Activated T-helper 1 cell treated with anti-CD3 and anti-CD28 coated beads, Interleukin-2, amount 50 U/mL, for 16 hours (primary cell): ENCODE measurements around the gene MYMX.
A peak's percentile ranks its signal among the peaks of the same experiment; 100 is the strongest.
"Not testable (repeated sequence)": the region's sequence is repeated elsewhere in the genome, so short reads cannot be mapped to it uniquely, and the experiment has no call there.

ENCODE experiments used
- DNase-seq, 2 donors: peaks; one replicate each; pipeline ENCODE4 v3.0.0-alpha.2; 2020; ENCODE audit warnings: low read depth in 1 of 2, low spot score in 1 of 2

The MYMX gene

DNA sequence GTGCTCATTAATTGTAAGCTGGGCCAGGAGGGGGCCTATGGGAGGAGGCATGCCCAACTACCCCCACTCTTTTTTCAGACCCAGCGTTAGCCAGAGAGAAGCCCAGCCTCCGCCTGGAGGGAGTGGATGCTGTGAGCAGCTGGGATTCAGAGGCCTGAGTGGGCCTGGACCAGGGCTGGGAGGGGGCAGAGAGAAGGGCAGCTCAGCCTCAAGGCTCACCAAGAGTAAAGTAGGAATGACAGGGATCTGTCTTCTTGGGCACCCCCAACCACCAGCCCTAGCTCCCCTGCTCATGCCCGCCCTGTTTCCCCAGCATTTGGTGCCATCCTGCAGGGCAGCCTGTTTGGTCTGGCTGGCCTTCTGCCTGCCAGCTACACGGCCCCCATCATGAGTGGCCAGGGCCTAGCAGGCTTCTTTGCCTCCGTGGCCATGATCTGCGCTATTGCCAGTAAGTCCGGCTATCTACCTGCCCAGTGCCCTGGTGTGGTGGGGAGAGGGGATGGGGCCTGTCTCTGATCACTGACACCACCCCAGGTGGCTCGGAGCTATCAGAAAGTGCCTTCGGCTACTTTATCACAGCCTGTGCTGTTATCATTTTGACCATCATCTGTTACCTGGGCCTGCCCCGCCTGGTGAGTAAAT is 13.4 kb downstream of the MYMX start:
- DNase-seq = no peak

DNA sequence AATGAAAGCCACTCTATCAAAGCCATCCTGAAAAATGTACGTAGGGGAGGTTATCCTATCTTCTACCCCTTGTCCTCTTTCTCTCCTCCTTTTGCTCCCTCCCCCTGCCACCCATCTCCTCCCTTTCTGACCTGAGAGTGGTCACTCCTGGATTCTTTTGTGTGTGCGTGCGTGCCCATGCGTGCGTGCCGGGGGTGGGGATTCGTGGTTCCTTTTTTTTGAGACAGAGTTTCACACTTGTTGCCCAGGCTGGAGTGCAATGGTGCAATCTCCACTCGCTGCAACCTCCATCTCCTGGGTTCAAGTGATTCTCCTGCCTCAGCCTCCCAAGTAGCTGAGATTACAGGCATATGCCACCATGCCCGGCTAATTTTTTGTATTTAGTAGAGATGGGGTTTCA is 14.7 kb downstream of the MYMX start:
- not testable (repeated sequence) for DNase-seq

DNA sequence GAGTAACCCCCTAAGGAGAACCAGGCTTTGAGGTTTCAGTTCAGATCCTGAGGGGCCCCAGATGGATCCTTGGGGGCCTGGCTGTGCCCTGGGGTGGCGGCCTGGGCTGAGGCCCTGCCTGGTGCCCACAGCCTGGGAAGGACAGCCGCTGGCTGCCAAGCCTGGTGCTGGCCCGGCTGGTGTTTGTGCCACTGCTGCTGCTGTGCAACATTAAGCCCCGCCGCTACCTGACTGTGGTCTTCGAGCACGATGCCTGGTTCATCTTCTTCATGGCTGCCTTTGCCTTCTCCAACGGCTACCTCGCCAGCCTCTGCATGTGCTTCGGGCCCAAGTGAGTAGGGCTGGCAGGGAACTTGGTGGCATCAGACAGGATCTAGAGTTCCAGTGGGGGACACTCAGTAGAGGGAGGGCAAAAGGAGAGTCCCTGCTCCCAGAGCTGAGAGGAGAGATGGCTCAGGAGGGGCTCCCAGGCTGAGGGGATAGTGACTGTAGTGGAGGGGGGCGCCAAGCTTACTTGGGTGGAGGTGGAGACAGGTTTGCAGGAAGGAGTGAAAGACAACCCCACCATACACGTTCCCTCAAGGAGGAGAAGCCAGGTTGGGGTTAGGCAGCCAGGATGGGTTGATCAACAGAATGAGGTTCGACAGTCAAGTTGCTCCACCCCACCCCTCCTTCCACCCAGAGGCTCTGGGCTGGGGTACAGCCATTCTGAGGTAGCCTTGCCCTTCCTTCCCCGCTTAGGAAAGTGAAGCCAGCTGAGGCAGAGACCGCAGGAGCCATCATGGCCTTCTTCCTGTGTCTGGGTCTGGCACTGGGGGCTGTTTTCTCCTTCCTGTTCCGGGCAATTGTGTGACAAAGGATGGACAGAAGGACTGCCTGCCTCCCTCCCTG is 16.2 kb downstream of the MYMX start:
- no peak for DNase-seq

DNA sequence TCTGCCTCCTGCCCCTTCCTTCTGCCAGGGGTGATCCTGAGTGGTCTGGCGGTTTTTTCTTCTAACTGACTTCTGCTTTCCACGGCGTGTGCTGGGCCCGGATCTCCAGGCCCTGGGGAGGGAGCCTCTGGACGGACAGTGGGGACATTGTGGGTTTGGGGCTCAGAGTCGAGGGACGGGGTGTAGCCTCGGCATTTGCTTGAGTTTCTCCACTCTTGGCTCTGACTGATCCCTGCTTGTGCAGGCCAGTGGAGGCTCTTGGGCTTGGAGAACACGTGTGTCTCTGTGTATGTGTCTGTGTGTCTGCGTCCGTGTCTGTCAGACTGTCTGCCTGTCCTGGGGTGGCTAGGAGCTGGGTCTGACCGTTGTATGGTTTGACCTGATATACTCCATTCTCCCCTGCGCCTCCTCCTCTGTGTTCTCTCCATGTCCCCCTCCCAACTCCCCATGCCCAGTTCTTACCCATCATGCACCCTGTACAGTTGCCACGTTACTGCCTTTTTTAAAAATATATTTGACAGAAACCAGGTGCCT is 16.9 kb downstream of the MYMX start:
- no peak for DNase-seq

GRCh38 chr6:44234101-44235025 is 17.6 kb downstream of the MYMX start:
- no peak for DNase-seq

- no peak for DNase-seq
These were observed 18.5 kb downstream of the MYMX start for GRCh38 chr6:44235269-44235668.

- no peak for DNase-seq
These were observed 19.3 kb downstream of the MYMX start for GRCh38 chr6:44235891-44236516.

- peak; percentile 29 to 31 for DNase-seq
These were observed 20.5 kb downstream of the MYMX start for GRCh38 chr6:44237021-44237812.

- DNase-seq = peak; percentile 60 to 72
These were observed 21.2 kb downstream of the MYMX start for GRCh38 chr6:44237813-44238433.

GRCh38 chr6:44238687-44239350 is 22.1 kb downstream of the MYMX start:
- DNase-seq = no peak

DNA sequence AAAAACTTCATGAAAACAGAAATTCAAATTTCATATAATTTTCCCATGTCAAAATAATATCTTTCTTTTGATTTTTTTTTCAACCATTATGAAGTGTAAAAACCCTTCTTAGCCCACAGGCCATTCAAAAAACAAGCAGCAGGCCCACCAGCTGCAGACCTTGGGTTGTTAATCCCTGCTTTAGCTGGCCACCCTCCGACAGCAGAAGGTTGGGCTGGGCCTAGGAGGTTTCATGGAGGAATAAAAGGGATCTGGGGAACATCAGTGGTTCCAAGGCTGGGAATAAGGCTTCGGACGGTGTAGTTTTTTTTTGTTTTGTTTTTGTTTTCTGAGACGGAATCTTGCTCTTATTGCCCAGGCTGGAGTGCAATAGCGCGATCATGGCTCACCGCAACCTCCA is 26.6 kb downstream of the MYMX start:
- DNase-seq = no peak

DNA sequence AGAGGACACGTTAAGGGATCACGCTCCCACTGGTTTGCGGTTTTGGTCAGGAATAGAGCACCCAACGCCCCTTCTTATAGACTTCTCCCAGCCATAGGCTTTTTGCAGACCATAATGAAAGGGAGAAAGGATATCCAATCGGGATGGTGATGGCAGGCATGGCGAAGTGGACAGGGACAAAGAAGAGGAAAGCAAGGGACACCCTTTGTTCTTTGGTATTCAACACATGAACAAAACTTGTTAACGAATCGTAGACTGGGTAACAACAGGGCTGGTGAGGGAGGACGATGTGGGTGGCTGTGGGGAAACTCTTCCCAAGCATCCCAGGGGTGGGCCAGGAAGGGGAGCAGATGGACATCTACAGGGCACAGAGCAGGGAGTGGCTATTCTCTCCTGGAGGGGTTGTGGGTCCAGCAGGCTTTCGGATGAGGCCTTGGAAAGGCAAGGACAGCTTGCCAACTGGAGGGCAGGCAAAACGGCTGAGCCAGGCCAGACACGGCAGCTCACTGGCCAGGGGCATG is 28.7 kb downstream of the MYMX start:
- DNase-seq = no peak

GRCh38 chr6:44245912-44246662 is 29.4 kb downstream of the MYMX start:
- DNase-seq = peak; percentile 66 to 77

DNA sequence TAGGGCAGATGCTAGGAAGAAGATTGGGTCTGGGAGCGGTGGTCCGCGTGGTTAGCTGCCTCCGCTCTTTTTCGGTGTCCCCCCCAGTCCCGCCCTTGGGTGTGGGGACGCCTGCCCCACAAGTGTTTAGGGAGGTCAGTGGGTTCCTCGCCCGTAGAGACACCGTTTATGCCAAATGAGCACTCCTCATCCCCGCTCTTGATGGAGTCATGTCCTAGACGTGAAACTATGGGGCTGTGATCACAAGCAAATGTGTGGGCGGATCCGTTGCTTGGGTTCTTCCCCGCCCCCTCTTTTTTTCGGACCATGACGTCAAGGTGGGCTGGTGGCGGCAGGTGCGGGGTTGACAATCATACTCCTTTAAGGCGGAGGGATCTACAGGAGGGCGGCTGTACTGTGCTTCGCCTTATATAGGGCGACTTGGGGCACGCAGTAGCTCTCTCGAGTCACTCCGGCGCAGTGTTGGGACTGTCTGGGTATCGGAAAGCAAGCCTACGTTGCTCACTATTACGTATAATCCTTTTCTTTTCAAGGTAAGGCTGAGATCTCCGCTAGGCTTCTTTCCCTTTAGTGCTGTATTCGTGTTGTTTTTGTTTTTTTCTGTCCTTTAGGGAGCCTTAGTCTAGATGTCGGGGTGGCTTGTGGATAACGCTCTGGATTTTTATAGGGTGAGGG is 30.1 kb downstream of the MYMX start, which contains the start of gene HSP90AB1:
Gene HSP90AB1 (plus strand): TSS at position 439 of the 675 bp plus-strand sequence. CDS start 1,529 bp downstream, outside the sequence.
- DNase-seq = peak; percentile 90 to 94

DNA sequence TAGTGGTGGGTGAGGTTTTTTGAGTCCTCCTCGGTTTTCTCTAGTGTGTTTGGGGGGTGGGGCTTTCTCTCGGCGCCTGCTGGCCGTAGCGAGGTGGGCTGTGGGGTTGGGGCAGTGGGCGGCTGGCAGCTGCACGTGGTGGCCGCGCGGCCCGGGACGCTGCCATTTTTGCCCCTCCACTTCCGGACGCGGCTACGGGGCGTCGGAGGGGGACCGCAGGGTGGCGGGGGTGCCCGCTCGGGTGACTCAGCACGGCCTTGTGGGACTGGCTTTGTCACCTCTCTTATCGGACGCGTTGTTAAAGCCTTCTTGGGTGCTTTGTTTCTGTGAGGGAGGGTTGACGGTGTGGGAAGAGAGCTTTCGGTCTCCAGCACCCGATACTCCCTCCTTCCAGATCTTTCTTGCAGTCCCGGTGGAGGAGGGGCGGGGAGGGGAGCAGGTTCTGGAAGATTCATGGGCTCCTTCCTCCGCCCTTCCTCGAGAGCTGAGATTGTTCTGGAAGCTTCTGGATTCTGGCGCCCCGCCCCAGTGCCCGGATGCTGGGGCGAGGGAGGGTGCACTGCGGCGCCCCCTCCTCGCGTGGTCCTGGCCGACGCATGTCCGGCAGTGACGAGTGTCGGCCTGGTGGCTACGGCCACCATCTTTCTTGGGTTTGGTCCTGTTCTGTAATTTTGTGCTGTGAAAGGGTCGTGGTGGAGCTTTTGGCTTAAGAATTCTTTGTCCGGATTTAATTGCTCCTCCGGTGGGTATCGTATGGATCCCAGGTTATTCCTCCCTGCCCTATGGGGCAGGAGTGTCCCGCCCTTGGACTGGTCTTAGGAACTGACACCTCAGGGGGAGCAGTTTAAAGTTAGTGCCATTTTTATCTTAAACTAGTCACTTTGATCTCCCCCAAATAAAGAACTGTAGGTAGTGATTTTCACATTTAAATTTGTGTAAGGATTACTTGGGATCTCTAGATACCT is 30.9 kb downstream of the MYMX start:
- peak; percentile 78 to 89 for DNase-seq

DNA sequence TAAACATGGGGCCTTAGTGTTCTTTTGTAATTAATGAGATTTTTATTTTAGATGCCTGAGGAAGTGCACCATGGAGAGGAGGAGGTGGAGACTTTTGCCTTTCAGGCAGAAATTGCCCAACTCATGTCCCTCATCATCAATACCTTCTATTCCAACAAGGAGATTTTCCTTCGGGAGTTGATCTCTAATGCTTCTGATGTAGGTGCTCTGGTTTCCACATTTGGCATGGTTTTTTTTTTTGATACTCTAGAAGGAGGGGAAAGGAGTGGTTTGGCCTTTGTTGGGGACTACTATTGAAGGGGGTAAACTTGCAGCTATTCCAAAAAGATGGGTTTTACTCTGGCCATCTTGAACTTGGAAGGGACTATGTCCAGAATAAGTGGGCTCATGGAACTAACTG is 31.9 kb downstream of the MYMX start:
- no peak for DNase-seq
